Calu3 (cell line): ENCODE results near the gene UBE2L6. TPM values are rescaled to one million over a fixed set of nuclear protein-coding genes. Genes with fewer than 3 reads are reported as not detected.

Experiments used
- BruUV-seq: library from RNA; stranded (reverse); fragments of 400-500 nt; replicated peaks from 2 replicates; lab custom pipeline; 2021; lab: Mats Ljungman, UMichigan
- CTCF ChIA-PET: fragments of 300-600 bp; sonication (Branson Sonifier 250); formaldehyde crosslinking; loops from one replicate; lab custom pipeline; 2022; ENCODE audit warnings: antibody characterized with exemption; lab: Charles Lee
- DNase-seq: peaks from one replicate; pipeline ENCODE4 v3.0.0; 2022
- H3K27ac Mint-ChIP-seq: one replicate; pipeline ENCODE4 v1.8.0; 2022; ENCODE audit warnings: mixed read lengths; ENCODE audit not compliant: unreplicated experiment
- H3K27me3 Mint-ChIP-seq: one replicate; pipeline ENCODE4 v1.8.0; 2022; ENCODE audit warnings: mixed read lengths; ENCODE audit not compliant: unreplicated experiment
- H3K36me3 Mint-ChIP-seq: one replicate; pipeline ENCODE4 v1.8.0; 2022; ENCODE audit warnings: mild to moderate bottlenecking, moderate library complexity, mixed read lengths; ENCODE audit not compliant: insufficient read depth, unreplicated experiment
- H3K4me1 Mint-ChIP-seq: one replicate; pipeline ENCODE4 v1.8.0; 2022; ENCODE audit warnings: mild to moderate bottlenecking, low read depth, mixed read lengths; ENCODE audit not compliant: unreplicated experiment
- H3K4me3 Mint-ChIP-seq: one replicate; pipeline ENCODE4 v1.8.0; 2022; ENCODE audit warnings: mild to moderate bottlenecking, low read depth, moderate library complexity, mixed read lengths; ENCODE audit not compliant: unreplicated experiment
- H3K9me3 Mint-ChIP-seq: one replicate; pipeline ENCODE4 v1.8.0; 2022; ENCODE audit warnings: low read depth, mixed read lengths; ENCODE audit not compliant: unreplicated experiment
- CTCF ChIP-seq: fragments of 200-600 bp; IDR thresholded peaks from one replicate; pipeline ENCODE4 v1.8.0; 2022; ENCODE audit warnings: antibody characterized with exemption; ENCODE audit not compliant: unreplicated experiment
- intact Hi-C: fragments of 100-400 bp; cut with micrococcal nuclease; formaldehyde crosslinking; loops from one replicate; pipeline ENCODE4 v1.10.0; 2022; ENCODE audit not compliant: unreplicated experiment
- total RNA-seq: library from RNA; stranded (reverse); gene quantifications from 2 replicates; pipeline ENCODE4 v1.2.3, GENCODE V29; 2022

Gene UBE2L6
- total RNA-seq, 1 experiment from 2014 or later: 80.8 TPM

GRCh38 chr11:57544566-57544965, 22.9 kb downstream of the UBE2L6 start:
- TF ChIP-seq CTCF: no peak
- peaks cover 38% of the 10 kb centered on the region for H3K27me3 Mint-ChIP-seq
- no peak for DNase-seq
- H3K36me3 Mint-ChIP-seq: peaks cover 6% of the 10 kb centered on the region
- TSS peak; percentile 18 for BruUV-seq
- H3K27ac Mint-ChIP-seq: no peak overlapping the region
- H3K9me3 Mint-ChIP-seq: no peaks in the 10 kb centered on the region
- no peak overlapping the region for H3K4me3 Mint-ChIP-seq
- H3K4me1 Mint-ChIP-seq: no peaks in the 10 kb centered on the region
- CTCF ChIA-PET: no interaction called here
- intact Hi-C loops: no loop called here

- H3K27me3 Mint-ChIP-seq: peaks cover 45% of the 10 kb centered on the region
- no TSS peak for BruUV-seq
- intact Hi-C loops: no loop called here
These were observed 23.9 kb downstream of the UBE2L6 start for GRCh38 chr11:57543593-57543992.

GRCh38 chr11:57542582-57542981, 24.9 kb downstream of the UBE2L6 start:
- Mint-ChIP-seq H3K4me1 (no peaks in the 10 kb centered on the region), H3K9me3 (no peaks in the 10 kb centered on the region), H3K4me3 (no peak overlapping the region), H3K36me3 (peaks cover 6% of the 10 kb centered on the region), H3K27me3 (peaks cover 56% of the 10 kb centered on the region), H3K27ac (no peak overlapping the region)
- no peak for DNase-seq
- TF ChIP-seq CTCF: no peak
- intact Hi-C loops: no loop called here
- BruUV-seq: no TSS peak
- CTCF ChIA-PET: no interaction called here

More at GRCh38 chr11:57543593-57543992, 23.9 kb downstream of the UBE2L6 start:
- H3K9me3 Mint-ChIP-seq: no peaks in the 10 kb centered on the region
- H3K4me1 Mint-ChIP-seq: no peaks in the 10 kb centered on the region
- H3K27ac Mint-ChIP-seq: no peak overlapping the region
- no peak overlapping the region for H3K4me3 Mint-ChIP-seq
- no peak for DNase-seq
- no peak for TF ChIP-seq CTCF
- peaks cover 6% of the 10 kb centered on the region for H3K36me3 Mint-ChIP-seq
- CTCF ChIA-PET: interaction anchor here (0.6 to 0.7 kb wide), 2 partner anchors 17 to 22 kb away, joined by 3 read pairs; no protein-coding TSS in a partner anchor

- Mint-ChIP-seq H3K4me1 (no peaks in the 10 kb centered on the region), H3K27me3 (peaks cover 69% of the 10 kb centered on the region), H3K9me3 (no peaks in the 10 kb centered on the region), H3K27ac (no peak overlapping the region), H3K4me3 (no peak overlapping the region), H3K36me3 (peaks cover 6% of the 10 kb centered on the region)
- intact Hi-C loops: no loop called here
- no peak for DNase-seq
- BruUV-seq: no TSS peak
- CTCF ChIA-PET: no interaction called here
- TF ChIP-seq CTCF: no peak
These were observed 26.3 kb downstream of the UBE2L6 start for GRCh38 chr11:57541169-57541568.
